ENCODE data around the gene EFCAB6. TPM values are rescaled to one million over a fixed set of nuclear protein-coding genes. Genes with fewer than 3 reads are reported as not detected.

Gene EFCAB6
- total RNA-seq, 1 experiment from 2014 or later: 0.94 TPM

DNA sequence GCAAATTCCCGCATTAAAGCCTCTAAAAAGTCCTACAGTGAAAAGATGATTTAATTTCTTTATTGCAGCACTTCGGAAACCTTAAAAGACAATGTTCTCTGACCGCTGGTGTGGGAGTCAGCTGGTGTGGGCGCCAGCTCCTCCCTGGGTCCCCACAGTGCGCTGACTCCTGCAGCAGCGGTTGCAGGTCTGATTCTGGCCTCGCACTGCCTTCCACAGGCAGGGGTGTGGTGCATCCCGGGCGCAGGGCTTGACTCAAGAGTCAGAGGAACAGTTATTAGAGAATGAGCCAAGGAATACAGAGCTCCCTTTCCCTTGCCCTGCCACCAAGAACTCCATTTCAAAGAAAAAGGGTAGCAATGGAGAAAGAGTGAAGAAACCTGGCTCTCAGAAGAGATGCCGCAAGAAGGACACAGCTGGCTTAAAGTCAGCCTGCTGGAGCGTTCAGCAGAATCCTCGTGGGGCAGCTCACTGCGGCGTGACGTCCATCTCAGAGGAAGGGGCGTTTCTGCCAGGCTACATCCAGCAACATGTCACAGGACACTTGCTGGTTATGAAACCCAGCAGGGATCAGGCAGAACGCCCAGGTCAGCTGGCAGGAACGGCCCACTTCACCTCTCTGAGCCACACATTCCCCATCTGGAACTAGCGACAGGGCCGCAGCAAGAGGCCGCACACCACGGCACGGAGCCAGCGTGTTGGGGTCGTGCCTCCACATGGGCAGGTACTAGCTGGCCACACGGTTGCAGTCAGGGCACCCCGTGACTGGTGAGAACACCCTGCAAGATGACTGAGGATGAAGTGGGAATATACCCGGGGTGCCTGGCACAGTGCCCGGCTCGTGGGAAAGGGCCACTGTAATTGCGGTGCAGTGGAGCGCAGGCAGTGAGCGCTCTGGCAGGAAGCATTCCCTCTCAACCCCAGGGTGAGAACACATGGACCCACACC, 18.1 kb upstream of the EFCAB6 start (continued):
- TF ChIP-seq, protein P1, sequence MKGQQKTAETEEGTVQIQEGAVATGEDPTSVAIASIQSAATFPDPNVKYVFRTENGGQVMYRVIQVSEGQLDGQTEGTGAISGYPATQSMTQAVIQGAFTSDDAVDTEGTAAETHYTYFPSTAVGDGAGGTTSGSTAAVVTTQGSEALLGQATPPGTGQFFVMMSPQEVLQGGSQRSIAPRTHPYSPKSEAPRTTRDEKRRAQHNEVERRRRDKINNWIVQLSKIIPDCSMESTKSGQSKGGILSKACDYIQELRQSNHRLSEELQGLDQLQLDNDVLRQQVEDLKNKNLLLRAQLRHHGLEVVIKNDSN (CRISPR knock-in tag; IDR thresholded peaks at IDR 0.05): no peak
- TF ChIP-seq, protein P2, sequence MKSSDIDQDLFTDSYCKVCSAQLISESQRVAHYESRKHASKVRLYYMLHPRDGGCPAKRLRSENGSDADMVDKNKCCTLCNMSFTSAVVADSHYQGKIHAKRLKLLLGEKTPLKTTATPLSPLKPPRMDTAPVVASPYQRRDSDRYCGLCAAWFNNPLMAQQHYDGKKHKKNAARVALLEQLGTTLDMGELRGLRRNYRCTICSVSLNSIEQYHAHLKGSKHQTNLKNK (CRISPR knock-in tag; IDR thresholded peaks at IDR 0.05): no peak
- no peak for TF ChIP-seq ESRRA (CRISPR knock-in tag; IDR thresholded peaks at IDR 0.05; ENCODE audit: borderline replicate concordance)

- Mint-ChIP-seq H3K27me3 (ENCODE audit: low read depth) (no peaks in the 10 kb centered on the region), H3K9me3 (no peaks in the 10 kb centered on the region), H3K4me3 (no peak overlapping the region), H3K36me3 (peaks cover 8% of the 10 kb centered on the region), H3K27ac (no peak overlapping the region), H3K4me1 (peaks cover 28% of the 10 kb centered on the region)
- DNase-seq (ENCODE audit: low spot score) (peak; percentile 48), ATAC-seq (peak; percentile 57)
- POLR2A ChIA-PET: interaction anchor here (0.7 kb wide), 1 partner anchor 798 kb away, joined by 3 read pairs; no protein-coding TSS in a partner anchor
- no peak for TF ChIP-seq JUN (CRISPR knock-in tag; IDR thresholded peaks at IDR 0.05)
- TF ChIP-seq, protein P3, sequence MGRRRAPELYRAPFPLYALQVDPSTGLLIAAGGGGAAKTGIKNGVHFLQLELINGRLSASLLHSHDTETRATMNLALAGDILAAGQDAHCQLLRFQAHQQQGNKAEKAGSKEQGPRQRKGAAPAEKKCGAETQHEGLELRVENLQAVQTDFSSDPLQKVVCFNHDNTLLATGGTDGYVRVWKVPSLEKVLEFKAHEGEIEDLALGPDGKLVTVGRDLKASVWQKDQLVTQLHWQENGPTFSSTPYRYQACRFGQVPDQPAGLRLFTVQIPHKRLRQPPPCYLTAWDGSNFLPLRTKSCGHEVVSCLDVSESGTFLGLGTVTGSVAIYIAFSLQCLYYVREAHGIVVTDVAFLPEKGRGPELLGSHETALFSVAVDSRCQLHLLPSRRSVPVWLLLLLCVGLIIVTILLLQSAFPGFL (CRISPR knock-in tag; IDR thresholded peaks at IDR 0.05; ENCODE audit: borderline replicate concordance): no peak
- TF ChIP-seq MYBL2 (CRISPR knock-in tag; IDR thresholded peaks at IDR 0.05): no peak
- no peak for TF ChIP-seq FOXP4 (CRISPR knock-in tag; IDR thresholded peaks at IDR 0.05)
- no peak for TF ChIP-seq SP1 (CRISPR knock-in tag; conservative IDR thresholded peaks at IDR 0.05)
- TF ChIP-seq TEAD4 (CRISPR knock-in tag; IDR thresholded peaks at IDR 0.05): no peak
- TF ChIP-seq USF2 (CRISPR knock-in tag; IDR thresholded peaks at IDR 0.05): no peak
- no peak for TF ChIP-seq ZNF671 (CRISPR knock-in tag; IDR thresholded peaks at IDR 0.05)
- TF ChIP-seq STAT6 (CRISPR knock-in tag; conservative IDR thresholded peaks at IDR 0.05; ENCODE audit: low read depth): no peak
- TF ChIP-seq ATF2 (CRISPR knock-in tag; IDR thresholded peaks at IDR 0.05; ENCODE audit: borderline replicate concordance, low read depth): no peak
- TF ChIP-seq, protein P4, sequence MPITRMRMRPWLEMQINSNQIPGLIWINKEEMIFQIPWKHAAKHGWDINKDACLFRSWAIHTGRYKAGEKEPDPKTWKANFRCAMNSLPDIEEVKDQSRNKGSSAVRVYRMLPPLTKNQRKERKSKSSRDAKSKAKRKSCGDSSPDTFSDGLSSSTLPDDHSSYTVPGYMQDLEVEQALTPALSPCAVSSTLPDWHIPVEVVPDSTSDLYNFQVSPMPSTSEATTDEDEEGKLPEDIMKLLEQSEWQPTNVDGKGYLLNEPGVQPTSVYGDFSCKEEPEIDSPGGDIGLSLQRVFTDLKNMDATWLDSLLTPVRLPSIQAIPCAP (CRISPR knock-in tag; IDR thresholded peaks at IDR 0.05): no peak
- no peak for TF ChIP-seq AFF4 (CRISPR knock-in tag; IDR thresholded peaks at IDR 0.05; ENCODE audit: borderline replicate concordance)
- no peak for TF ChIP-seq ZNF396 (CRISPR knock-in tag; IDR thresholded peaks at IDR 0.05; ENCODE audit: borderline replicate concordance)
- CTCF ChIA-PET: interaction anchor here (0.5 to 6.3 kb wide), 8 partner anchors 13 to 152 kb away, joined by 3 to 69 read pairs (median 4); no protein-coding TSS in a partner anchor
Observed at GRCh38 chr22:43828998-43829782, 17.1 kb upstream of the EFCAB6 start.
